Measurements from ENCODE around the gene OR13C5.

DNA sequence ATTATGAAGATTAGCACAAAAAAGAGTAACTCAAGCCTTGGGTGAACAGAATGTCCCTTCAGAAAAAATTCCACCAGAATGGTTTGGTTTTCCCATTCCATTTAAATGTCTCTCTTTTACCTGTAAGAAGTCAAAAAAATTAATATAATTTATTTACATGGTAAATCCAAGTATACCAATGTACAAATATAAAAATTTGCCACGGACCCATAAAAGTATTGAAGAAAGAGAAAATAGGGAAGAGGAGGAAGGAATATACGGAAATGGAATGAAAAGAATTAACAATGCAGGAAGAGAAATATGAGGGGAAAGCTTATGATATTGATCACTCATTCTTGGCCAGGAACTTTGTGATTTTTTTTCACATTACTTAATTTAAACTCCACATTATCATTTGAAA, 18.9 kb upstream of the OR13C5 start, which contains the start of gene OR13C9:
- TF ChIP-seq, protein P1, sequence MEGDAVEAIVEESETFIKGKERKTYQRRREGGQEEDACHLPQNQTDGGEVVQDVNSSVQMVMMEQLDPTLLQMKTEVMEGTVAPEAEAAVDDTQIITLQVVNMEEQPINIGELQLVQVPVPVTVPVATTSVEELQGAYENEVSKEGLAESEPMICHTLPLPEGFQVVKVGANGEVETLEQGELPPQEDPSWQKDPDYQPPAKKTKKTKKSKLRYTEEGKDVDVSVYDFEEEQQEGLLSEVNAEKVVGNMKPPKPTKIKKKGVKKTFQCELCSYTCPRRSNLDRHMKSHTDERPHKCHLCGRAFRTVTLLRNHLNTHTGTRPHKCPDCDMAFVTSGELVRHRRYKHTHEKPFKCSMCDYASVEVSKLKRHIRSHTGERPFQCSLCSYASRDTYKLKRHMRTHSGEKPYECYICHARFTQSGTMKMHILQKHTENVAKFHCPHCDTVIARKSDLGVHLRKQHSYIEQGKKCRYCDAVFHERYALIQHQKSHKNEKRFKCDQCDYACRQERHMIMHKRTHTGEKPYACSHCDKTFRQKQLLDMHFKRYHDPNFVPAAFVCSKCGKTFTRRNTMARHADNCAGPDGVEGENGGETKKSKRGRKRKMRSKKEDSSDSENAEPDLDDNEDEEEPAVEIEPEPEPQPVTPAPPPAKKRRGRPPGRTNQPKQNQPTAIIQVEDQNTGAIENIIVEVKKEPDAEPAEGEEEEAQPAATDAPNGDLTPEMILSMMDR (IDR thresholded peaks at IDR 0.05), result no peak
- TF ChIP-seq POLR2A (IDR thresholded peaks at IDR 0.05), result no peak
